GM11168 (cell line): Measurements from ENCODE around the gene WWOX.

Experiments used
- in situ Hi-C: fragments of 300-500 bp; cut with MboI; formaldehyde crosslinking; loops from one replicate; pipeline ENCODE4 v1.12.0; 2022; ENCODE audit warnings: low sequenced_read_pairs; ENCODE audit not compliant: unreplicated experiment

WWOX gene

GRCh38 chr16:79069121-79069520, 969.7 kb downstream of the WWOX start:
- in situ Hi-C loops: no loop called here

GRCh38 chr16:79069633-79070032, 970.2 kb downstream of the WWOX start:
- in situ Hi-C loops: no loop called here

GRCh38 chr16:79071424-79071823, 972.0 kb downstream of the WWOX start:
- in situ Hi-C loops: no loop called here

- in situ Hi-C loops: no loop called here
These were observed 973.1 kb downstream of the WWOX start for GRCh38 chr16:79072517-79072916.

GRCh38 chr16:79073566-79073965, 974.1 kb downstream of the WWOX start:
- in situ Hi-C loops: no loop called here

- in situ Hi-C loops: no loop called here
These were observed 975.1 kb downstream of the WWOX start for GRCh38 chr16:79074541-79074940.

- in situ Hi-C loops: no loop called here
These were observed 975.5 kb downstream of the WWOX start for GRCh38 chr16:79074951-79075350.

GRCh38 chr16:79076047-79076767, 976.8 kb downstream of the WWOX start:
- in situ Hi-C loops: no loop called here

GRCh38 chr16:79077346-79077745, 977.9 kb downstream of the WWOX start:
- in situ Hi-C loops: no loop called here

- in situ Hi-C loops: no loop called here
These were observed 980.4 kb downstream of the WWOX start for GRCh38 chr16:79079656-79080420.

GRCh38 chr16:79081297-79082066, 982.0 kb downstream of the WWOX start:
- in situ Hi-C loops: no loop called here

- in situ Hi-C loops: no loop called here
These were observed 983.5 kb downstream of the WWOX start for GRCh38 chr16:79082970-79083369.

GRCh38 chr16:79083508-79084299, 984.2 kb downstream of the WWOX start:
- in situ Hi-C loops: no loop called here

- in situ Hi-C loops: no loop called here
These were observed 989.5 kb downstream of the WWOX start for GRCh38 chr16:79088971-79089370.

- in situ Hi-C loops: no loop called here
These were observed 990.4 kb downstream of the WWOX start for GRCh38 chr16:79089735-79090284.

GRCh38 chr16:79090966-79091365, 991.5 kb downstream of the WWOX start:
- in situ Hi-C loops: no loop called here

- in situ Hi-C loops: no loop called here
These were observed 993.4 kb downstream of the WWOX start for GRCh38 chr16:79092846-79093245.

- in situ Hi-C loops: no loop called here
These were observed 994.1 kb downstream of the WWOX start for GRCh38 chr16:79093554-79093967.

GRCh38 chr16:79096246-79096645, 996.8 kb downstream of the WWOX start:
- in situ Hi-C loops: no loop called here

- in situ Hi-C loops: no loop called here
These were observed 997.7 kb downstream of the WWOX start for GRCh38 chr16:79097166-79097565.
